Neural progenitor cell (in vitro differentiated cells): ENCODE results near the gene COX18.

Source experiments
- CTCF ChIP-seq: fragments of 200-600 bp; sonication (generic); IDR thresholded peaks from 2 replicates; pipeline ENCODE4 v1.5.1; 2017; ENCODE audit warnings: antibody characterized with exemption, mild to moderate bottlenecking
- EZH2 ChIP-seq: fragments of 200-600 bp; sonication (generic); IDR thresholded peaks from 2 replicates; pipeline ENCODE4 v1.6.1; 2017; ENCODE audit warnings: antibody characterized with exemption, mild to moderate bottlenecking, moderate library complexity
- EZH2phosphoT487 ChIP-seq: fragments of 200-600 bp; sonication (generic); IDR thresholded peaks from 2 replicates; pipeline ENCODE4 v1.6.1; 2017; ENCODE audit warnings: antibody characterized with exemption

- TF ChIP-seq CTCF (no peak), EZH2phosphoT487 (no peak), EZH2 (no peak)
These were observed 50.9 kb downstream of the COX18 start for GRCh38 chr4:73018595-73018994.
